ENCODE results near the gene BTBD16. TPM values are rescaled to one million over a fixed set of nuclear protein-coding genes. Genes with fewer than 3 reads are reported as not detected.

BTBD16 gene
- total and polyA plus RNA-seq, 8 donors, result 0.40 TPM; not detected in 7

- intact Hi-C loops (cut with DNase I; ENCODE audit: low total_unique reads), result no loop called here
- WGBS, 5 donors, result 88 to 92% (median 91%) methylated on average over 9 to 10 of the region's 10 CpGs
- H3K36me3 ChIP-seq, result peaks cover 16 to 92% (median 84%) of the 10 kb centered on the region in 4 donors
These were observed 20.9 kb upstream of the BTBD16 start for GRCh38 chr10:122249991-122250750.

GRCh38 chr10:122251459-122252255 lies 19.4 kb upstream of the BTBD16 start:
- DNase-seq, result no peak
- TF ChIP-seq POLR2A (IDR thresholded peaks at IDR 0.05) (no peak), CTCF (IDR thresholded peaks at IDR 0.05) (no peak)

More at GRCh38 chr10:122249991-122250750, 20.9 kb upstream of the BTBD16 start:
- TF ChIP-seq POLR2AphosphoS5 (IDR thresholded peaks at IDR 0.05) (no peak), EP300 (IDR thresholded peaks at IDR 0.05) (no peak), POLR2A (IDR thresholded peaks at IDR 0.05) (no peak), CTCF (IDR thresholded peaks at IDR 0.05) (no peak)
- Histone ChIP-seq H3K9me3 (no peaks in the 10 kb centered on the region), H3K27me3 (no peaks in the 10 kb centered on the region), H3K4me1 (peaks cover 0 to 10% (median 4%) of the 10 kb centered on the region in 4 donors), H3K4me3 (no peak overlapping the region), H3K27ac (no peak overlapping the region)
- no peak for DNase-seq

GRCh38 chr10:122252805-122253204 lies 18.3 kb upstream of the BTBD16 start:
- TF ChIP-seq POLR2A (IDR thresholded peaks at IDR 0.05), result no peak
- peak in 1 of 3 donors; percentile 48 for TF ChIP-seq POLR2AphosphoS5 (IDR thresholded peaks at IDR 0.05)
- Histone ChIP-seq H3K4me3 (no peak overlapping the region), H3K36me3 (peaks cover 8 to 87% (median 80%) of the 10 kb centered on the region in 4 donors), H3K4me1 (peaks cover 0 to 10% (median 4%) of the 10 kb centered on the region in 4 donors), H3K9me3 (no peaks in the 10 kb centered on the region), H3K27ac (peak overlapping the region in 1 of 5 donors; percentile 16), H3K27me3 (no peaks in the 10 kb centered on the region)
- 47 to 64% (median 62%) methylated on average over 3 of the region's 3 CpGs for WGBS, 5 donors
- peak in 1 of 2 donors; percentile 41 for DNase-seq
- intact Hi-C loops (cut with DNase I; ENCODE audit: low total_unique reads), result no loop called here

More at GRCh38 chr10:122251459-122252255, 19.4 kb upstream of the BTBD16 start:
- 85 to 92% (median 91%) methylated on average over 11 of the region's 11 CpGs for WGBS, 5 donors
- H3K27ac ChIP-seq, result no peak overlapping the region
- intact Hi-C loops (cut with DNase I; ENCODE audit: low total_unique reads), result no loop called here
- no peak overlapping the region for H3K4me3 ChIP-seq
- no peaks in the 10 kb centered on the region for H3K27me3 ChIP-seq
- H3K4me1 ChIP-seq, result peaks cover 0 to 10% (median 4%) of the 10 kb centered on the region in 4 donors
- no peaks in the 10 kb centered on the region for H3K9me3 ChIP-seq
- H3K36me3 ChIP-seq, result peaks cover 8 to 91% (median 83%) of the 10 kb centered on the region in 4 donors

- no peak overlapping the region for H3K4me3 ChIP-seq
- 71 to 100% (median 85%) methylated on average over 2 of the region's 2 CpGs for WGBS, 5 donors
- peaks cover 8 to 85% (median 76%) of the 10 kb centered on the region in 4 donors for H3K36me3 ChIP-seq
- intact Hi-C loops (cut with DNase I; ENCODE audit: low total_unique reads), result no loop called here
- H3K27me3 ChIP-seq, result no peaks in the 10 kb centered on the region
- no peaks in the 10 kb centered on the region for H3K9me3 ChIP-seq
- TF ChIP-seq CTCF (IDR thresholded peaks at IDR 0.05) (no peak), POLR2AphosphoS5 (IDR thresholded peaks at IDR 0.05) (no peak), EP300 (IDR thresholded peaks at IDR 0.05) (no peak), POLR2A (IDR thresholded peaks at IDR 0.05) (no peak)
- DNase-seq, result no peak
- peaks cover 0 to 14% (median 5%) of the 10 kb centered on the region in 4 donors for H3K4me1 ChIP-seq
- no peak overlapping the region for H3K27ac ChIP-seq
These were observed 17.5 kb upstream of the BTBD16 start for GRCh38 chr10:122253605-122254004.

All from stomach (tissue), 9 donors.